ENCODE results near the gene ZNF185.

DNA sequence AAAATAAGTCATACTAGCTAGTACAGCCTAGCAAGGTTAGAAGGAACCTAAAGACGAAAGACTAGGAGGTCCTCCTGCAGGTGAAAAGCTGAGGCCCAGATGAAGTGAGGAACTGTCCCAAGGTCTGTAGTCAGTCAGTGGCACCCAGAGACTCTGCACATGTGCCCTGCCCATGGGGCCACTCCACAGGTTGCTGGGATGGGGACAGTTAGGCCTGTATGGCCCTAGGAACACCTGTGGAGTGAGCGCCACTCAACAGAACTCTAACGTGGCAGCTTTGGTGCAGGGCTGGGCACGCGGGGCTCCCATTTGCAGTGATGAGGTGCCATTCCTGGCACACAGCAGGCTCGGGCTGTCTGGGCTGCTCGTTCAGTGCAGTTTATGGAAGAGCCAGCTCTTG, 14.8 kb downstream of the ZNF185 start:
- TF ChIP-seq, protein P1, sequence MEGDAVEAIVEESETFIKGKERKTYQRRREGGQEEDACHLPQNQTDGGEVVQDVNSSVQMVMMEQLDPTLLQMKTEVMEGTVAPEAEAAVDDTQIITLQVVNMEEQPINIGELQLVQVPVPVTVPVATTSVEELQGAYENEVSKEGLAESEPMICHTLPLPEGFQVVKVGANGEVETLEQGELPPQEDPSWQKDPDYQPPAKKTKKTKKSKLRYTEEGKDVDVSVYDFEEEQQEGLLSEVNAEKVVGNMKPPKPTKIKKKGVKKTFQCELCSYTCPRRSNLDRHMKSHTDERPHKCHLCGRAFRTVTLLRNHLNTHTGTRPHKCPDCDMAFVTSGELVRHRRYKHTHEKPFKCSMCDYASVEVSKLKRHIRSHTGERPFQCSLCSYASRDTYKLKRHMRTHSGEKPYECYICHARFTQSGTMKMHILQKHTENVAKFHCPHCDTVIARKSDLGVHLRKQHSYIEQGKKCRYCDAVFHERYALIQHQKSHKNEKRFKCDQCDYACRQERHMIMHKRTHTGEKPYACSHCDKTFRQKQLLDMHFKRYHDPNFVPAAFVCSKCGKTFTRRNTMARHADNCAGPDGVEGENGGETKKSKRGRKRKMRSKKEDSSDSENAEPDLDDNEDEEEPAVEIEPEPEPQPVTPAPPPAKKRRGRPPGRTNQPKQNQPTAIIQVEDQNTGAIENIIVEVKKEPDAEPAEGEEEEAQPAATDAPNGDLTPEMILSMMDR (conservative IDR thresholded peaks at IDR 0.05; ENCODE audit: low read depth, low read length), result no peak
- no peak for TF ChIP-seq EZH2 (IDR thresholded peaks at IDR 0.05; ENCODE audit: borderline replicate concordance, low read depth, low read length, poor library complexity, severe bottlenecking)
